BJ (cell line): ENCODE measurements around the gene NEURL3. TPM values are rescaled to one million over a fixed set of nuclear protein-coding genes. Genes with fewer than 3 reads are reported as not detected.
A peak's percentile ranks its signal among the peaks of the same experiment; 100 is the strongest.
"Not testable (repeated sequence)": the region's sequence is repeated elsewhere in the genome, so short reads cannot be mapped to it uniquely, and the experiment has no call there.

ENCODE experiments used
- CTCF ChIA-PET: fragments of 350-600 bp; formaldehyde crosslinking; extraction: SDS; loops from one replicate; lab custom pipeline; 2021; ENCODE audit warnings: antibody characterized with exemption, inconsistent platforms; lab: Yijun Ruan, JAX
- POLR2A ChIA-PET: fragments of 300-600 bp; sonication (Branson Sonifier 250); formaldehyde crosslinking; extraction: SDS; loops from one replicate; lab custom pipeline; 2021; ENCODE audit warnings: antibody characterized with exemption; lab: Charles Lee
- DNase-seq: peaks from one replicate; pipeline ENCODE4 v3.0.0-alpha.2; 2011; ENCODE audit warnings: low read depth
- H3K27me3 ChIP-seq: 2 replicates; pipeline ENCODE4 v1.6.0; 2011; ENCODE audit warnings: low read length; ENCODE audit not compliant: control insufficient read depth, insufficient read depth
- H3K36me3 ChIP-seq: 2 replicates; pipeline ENCODE4 v1.5.1; 2011; ENCODE audit warnings: low read length; ENCODE audit not compliant: control insufficient read depth, insufficient read depth
- H3K4me3 ChIP-seq: 2 replicates; pipeline ENCODE4 v1.5.1; 2011; ENCODE audit warnings: low read depth, mild to moderate bottlenecking, control low read depth, low read length
- CTCF ChIP-seq: IDR thresholded peaks from 2 replicates; pipeline ENCODE4 v1.5.1; 2011; ENCODE audit warnings: low read depth, mild to moderate bottlenecking, control low read depth, inconsistent platforms, low read length, moderate library complexity; ENCODE audit not compliant: insufficient read depth
- polyA minus RNA-seq: library from RNA; depleted of rRNA, polyadenylated mRNA; stranded (reverse); fragments of >200 nt; gene quantifications from 2 replicates; pipeline ENCODE4 v1.2.3, GENCODE V29; 2011; rRNA and poly(A)+ RNA removed
- polyA plus RNA-seq: library from polyadenylated mRNA; depleted of rRNA; stranded (reverse); fragments of >200 nt; gene quantifications from 2 replicates; pipeline ENCODE4 v1.2.3, GENCODE V29; 2011; rRNA removed

The NEURL3 gene
- polyA plus RNA-seq: not detected in 2 replicates
- polyA minus RNA-seq: not detected in 2 replicates

GRCh38 chr2:96505231-96505889 lies at the start of gene NEURL3:
NEURL3 (minus strand) TSS chr2:96505357; CDS start chr2:96505286, 71 bp downstream.
- POLR2A ChIA-PET: no interaction called here
- Histone ChIP-seq H3K27me3 (peaks cover 5% of the 10 kb centered on the region), H3K4me3 (no peak within 1 kb of the TSS), H3K36me3 (no peaks in the 10 kb centered on the region)
- TF ChIP-seq CTCF: no peak
- peak; percentile 22 for DNase-seq
- CTCF ChIA-PET: interaction anchor here (0.7 to 9.3 kb wide), 9 partner anchors 13 to 513 kb away, joined by 3 to 253 read pairs (median 3); partner anchors contain the start of gene ASTL

GRCh38 chr2:96554293-96555145 lies 49.4 kb upstream of the NEURL3 start:
- POLR2A ChIA-PET: interaction anchor here (0.6 kb wide), 2 partner anchors 10 to 234 kb away, joined by 5 to 10 read pairs; no protein-coding TSS in a partner anchor
- H3K36me3 ChIP-seq: peaks cover 24% of the 10 kb centered on the region
- CTCF ChIA-PET: interaction anchor here (0.5 to 6.1 kb wide), 35 partner anchors 8 to 397 kb away, joined by 3 to 57 read pairs (median 5); partner anchors contain the start of genes ANKRD39, ARID5A, CNNM4 and NEURL3

GRCh38 chr2:96553957-96554292 lies 48.8 kb upstream of the NEURL3 start:
- not testable (repeated sequence) for H3K4me3 ChIP-seq, DNase-seq, H3K27me3 ChIP-seq
- peaks cover 30% of the 10 kb centered on the region for H3K36me3 ChIP-seq
- ChIA-PET POLR2A (interaction anchor here (0.6 kb wide), 2 partner anchors 11 to 234 kb away, joined by 5 to 10 read pairs; no protein-coding TSS in a partner anchor), CTCF (interaction anchor here (0.5 to 6.1 kb wide), 34 partner anchors 9 to 397 kb away, joined by 3 to 57 read pairs (median 5); partner anchors contain the start of genes ANKRD39, ARID5A, CNNM4 and NEURL3)

More at GRCh38 chr2:96554293-96555145, 49.4 kb upstream of the NEURL3 start:
- DNase-seq: no peak
- H3K27me3 ChIP-seq: no peaks in the 10 kb centered on the region
- no peak overlapping the region for H3K4me3 ChIP-seq
- TF ChIP-seq CTCF: peak; percentile 93

- ChIA-PET CTCF (interaction anchor here (0.6 to 6.1 kb wide), 18 partner anchors 13 to 304 kb away, joined by 3 to 57 read pairs (median 7); partner anchors contain the start of genes ANKRD39, ARID5A and NEURL3), POLR2A (interaction anchor here (0.8 kb wide), 1 partner anchor 13 kb away, joined by 3 read pairs; no protein-coding TSS in a partner anchor)
- peaks cover 35% of the 10 kb centered on the region for H3K36me3 ChIP-seq
- no peak overlapping the region for H3K4me3 ChIP-seq
- H3K27me3 ChIP-seq: no peaks in the 10 kb centered on the region
- TF ChIP-seq CTCF: no peak
- DNase-seq: no peak
Observed at GRCh38 chr2:96553176-96553956, 48.2 kb upstream of the NEURL3 start.
